NOMO-1 treated with dmso at 0.1 percent for 144 hours (cell line): Measurements from ENCODE around the gene GRPEL1.

Experiments
- DNase-seq: peaks from one replicate; lab custom pipeline; 2025; ENCODE audit not compliant: unreplicated experiment; lab: John Stamatoyannopoulos, UW

GRPEL1 gene

GRCh38 chr4:7045961-7046921 is 21.6 kb downstream of the GRPEL1 start:
- no peak for DNase-seq

DNA sequence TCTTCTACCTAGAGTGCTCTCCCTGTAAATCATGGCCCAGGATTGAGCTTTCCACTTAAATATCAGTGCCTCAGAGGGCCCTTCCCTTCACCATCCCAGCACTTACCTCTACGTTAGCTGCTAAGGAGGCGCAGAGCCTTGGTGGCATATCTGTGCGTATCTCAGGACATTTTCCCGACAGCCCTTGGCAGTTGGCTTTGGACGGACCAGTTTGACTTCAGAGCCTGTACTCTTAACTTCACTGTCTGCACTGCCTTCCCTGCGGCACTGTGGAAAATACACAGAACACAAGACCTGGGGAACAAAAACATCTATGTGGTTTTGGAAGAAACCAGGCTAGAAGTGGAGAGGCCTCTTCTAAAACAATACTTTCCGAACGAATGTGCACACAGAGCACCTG is 22.3 kb downstream of the GRPEL1 start:
- DNase-seq: no peak

- no peak for DNase-seq
These were observed 23.5 kb downstream of the GRPEL1 start for GRCh38 chr4:7044137-7044930.

GRCh38 chr4:7043284-7044136 is 24.4 kb downstream of the GRPEL1 start, which contains the start of gene TADA2B:
Gene TADA2B (plus strand): TSS chr4:7043372. CDS start chr4:7043580, 208 bp downstream.
- DNase-seq: peak; percentile 46

DNA sequence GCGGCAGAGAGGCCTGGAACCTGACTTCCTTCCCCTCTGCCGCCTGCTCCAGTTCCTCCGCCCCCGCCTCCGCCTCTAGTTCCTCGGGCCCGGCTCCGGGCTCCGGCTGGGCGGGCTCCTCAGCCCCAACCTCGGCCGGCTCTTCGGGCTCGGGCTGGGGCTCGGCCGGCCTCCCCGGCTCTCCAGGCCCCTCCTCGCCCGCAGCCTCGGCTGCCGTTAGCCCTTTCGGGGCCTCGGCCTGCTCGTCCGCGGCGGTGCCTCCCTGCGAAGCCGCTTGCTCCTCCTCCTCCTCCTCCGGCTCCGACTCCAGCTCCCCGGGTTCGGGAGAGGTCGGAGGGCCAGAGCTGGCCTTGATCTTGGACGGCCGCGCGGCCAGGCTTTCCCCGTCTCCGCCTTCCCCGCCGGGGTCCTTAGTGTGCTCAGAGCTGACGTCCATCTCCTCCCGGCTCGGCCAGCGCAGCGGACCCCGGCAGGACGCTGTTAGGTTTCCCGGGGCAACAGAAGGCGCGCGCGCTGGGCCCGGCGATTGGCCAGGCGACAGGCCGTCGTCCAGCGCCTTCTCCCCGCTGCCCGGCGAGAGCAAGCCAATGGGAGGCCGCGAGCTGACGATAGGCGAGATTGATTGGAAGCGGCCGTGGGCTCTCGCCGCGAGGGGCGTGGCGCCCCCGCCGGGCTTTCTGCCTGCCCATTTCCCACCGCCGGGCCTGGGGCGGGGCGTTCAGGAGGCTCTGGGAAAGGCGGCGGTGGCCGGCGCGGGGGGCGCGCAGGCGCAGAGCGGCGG is 25.2 kb downstream of the GRPEL1 start:
- DNase-seq: peak; percentile 97

GRCh38 chr4:7041801-7042502 is 25.9 kb downstream of the GRPEL1 start:
- DNase-seq: no peak

GRCh38 chr4:7041246-7041645 is 26.6 kb downstream of the GRPEL1 start:
- DNase-seq: no peak

DNA sequence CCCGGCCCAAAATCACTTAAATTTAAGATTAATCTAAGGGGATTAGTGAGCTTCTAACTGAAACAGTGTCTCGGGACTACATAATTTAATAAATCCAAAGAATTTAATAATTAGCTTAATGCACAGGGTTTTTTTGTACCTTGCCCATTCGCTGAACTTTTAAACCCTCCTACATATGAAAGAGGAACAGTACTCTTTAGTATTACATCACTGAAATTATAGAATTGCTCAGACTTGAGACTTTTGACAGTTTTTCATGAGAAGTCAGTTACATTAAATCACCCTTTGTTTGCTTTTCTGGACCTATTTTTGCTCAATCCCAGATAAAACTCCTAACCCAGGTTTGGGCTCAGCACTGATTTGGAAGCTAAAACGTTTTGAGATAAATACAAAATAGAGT is 27.1 kb downstream of the GRPEL1 start:
- DNase-seq: peak; percentile 55

GRCh38 chr4:7037425-7037824 is 30.4 kb downstream of the GRPEL1 start:
- DNase-seq: no peak

GRCh38 chr4:7034262-7035081 is 33.4 kb downstream of the GRPEL1 start:
- no peak for DNase-seq

GRCh38 chr4:7032596-7032995 is 35.3 kb downstream of the GRPEL1 start:
- DNase-seq: no peak

DNA sequence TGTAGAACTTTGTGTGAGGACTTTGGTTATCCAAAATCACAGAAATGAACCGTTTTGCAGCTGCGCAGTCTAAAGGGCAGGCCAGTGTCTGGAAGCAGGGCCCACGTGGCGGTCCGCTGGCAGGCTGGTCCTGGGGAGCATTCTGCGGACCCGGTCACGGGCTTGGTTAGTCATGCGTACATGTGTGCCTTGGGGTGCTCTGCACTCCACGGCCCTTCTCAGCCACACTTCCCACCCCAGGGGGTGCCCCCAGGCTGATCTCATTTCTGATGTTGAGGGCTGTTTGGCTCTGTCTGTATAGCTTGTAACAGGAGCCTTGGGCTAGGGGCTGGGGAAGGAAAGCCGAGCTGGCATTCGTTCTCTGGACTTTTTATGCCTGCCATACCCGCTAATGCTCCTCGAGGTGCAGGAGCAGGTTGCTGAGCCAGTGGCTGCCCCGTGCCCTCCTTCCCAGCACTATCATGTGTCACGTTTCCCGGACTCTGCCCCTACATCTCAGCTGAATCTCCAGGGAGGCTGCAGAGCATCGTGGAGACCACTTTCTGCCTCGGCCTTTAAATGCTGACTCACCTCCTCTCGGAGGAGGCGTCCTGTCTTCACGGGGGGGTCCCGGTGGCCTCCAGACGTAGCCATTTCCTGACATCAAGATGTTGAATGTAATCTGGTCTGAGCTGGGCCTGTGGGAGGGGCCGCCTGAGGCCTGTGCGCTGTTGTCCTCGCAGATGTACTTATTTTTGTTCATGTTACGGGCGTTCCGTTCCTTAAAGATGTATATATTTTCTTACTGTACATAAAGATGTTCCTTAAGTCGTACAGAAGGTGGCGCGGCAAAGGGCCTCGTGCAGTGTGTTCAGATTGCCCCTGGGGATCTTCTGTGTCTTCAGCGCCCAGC is 36.1 kb downstream of the GRPEL1 start:
- no peak for DNase-seq

GRCh38 chr4:7030856-7031255 is 37.0 kb downstream of the GRPEL1 start:
- no peak for DNase-seq

DNA sequence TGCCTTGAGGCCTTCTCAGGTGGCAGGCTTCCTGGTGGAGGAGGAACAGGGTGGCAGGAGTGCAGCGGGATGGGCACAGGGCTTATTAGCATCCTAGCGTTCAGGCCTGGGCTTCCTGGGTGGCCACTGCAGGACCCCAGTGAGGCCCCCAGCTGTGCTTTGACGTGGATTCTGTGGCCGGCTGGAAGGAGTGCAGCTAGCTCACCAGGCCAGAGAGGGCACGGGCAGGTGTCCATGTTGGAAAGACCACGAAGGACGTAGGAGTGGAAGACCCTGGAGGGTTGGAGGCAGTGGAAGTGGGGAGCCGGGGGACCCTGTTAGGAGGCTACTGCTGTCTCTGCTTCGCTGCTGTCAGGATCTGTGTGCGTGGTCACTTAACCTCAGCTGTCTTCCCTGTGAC is 37.9 kb downstream of the GRPEL1 start:
- no peak for DNase-seq

GRCh38 chr4:7029212-7029611 is 38.7 kb downstream of the GRPEL1 start:
- no peak for DNase-seq

DNA sequence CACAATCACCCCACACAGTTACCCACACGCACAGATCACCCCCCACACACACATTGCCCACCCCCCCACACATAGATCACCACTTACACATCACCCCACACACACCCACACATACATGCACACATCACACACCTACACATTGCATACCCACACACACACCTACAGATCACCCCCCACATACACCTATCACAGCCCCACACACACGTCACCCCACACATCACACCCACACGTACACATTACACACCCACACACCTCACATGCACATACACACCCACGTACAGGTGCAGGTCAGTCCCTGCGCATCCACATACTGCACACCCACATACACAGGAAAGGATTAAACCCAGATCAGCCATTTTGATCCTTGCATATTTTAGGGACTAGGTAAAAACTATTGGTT is 40.0 kb downstream of the GRPEL1 start:
- no peak for DNase-seq

GRCh38 chr4:7027284-7027683 is 40.6 kb downstream of the GRPEL1 start:
- no peak for DNase-seq

DNA sequence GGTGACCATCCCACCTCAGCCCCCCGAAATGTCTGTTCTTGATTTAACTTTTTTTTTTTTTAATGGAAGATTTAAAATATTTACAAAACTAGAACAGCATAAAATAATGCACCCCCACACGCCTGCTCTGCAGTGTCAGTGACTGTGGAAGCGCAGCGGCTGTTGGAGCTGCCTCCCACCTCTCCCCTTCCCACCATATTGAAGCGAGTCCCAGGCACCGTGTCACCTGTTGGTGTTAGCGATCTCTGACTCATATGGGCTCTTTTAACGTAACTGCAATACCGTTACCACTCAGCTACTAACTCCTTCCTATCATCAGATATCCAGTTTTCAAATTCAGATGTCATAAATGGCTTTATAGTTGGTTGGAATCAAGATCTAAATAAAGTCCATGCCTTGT is 41.8 kb downstream of the GRPEL1 start:
- DNase-seq: no peak
